HG03097 (cell line): Measurements from ENCODE around the gene AP3D1.

Experiments
- ATAC-seq: cut with Tn5 transposase; IDR thresholded peaks from one replicate; pipeline ENCODE4 v1.9.1; 2021; ENCODE audit not compliant: unreplicated experiment, low FRiP score

The AP3D1 gene

GRCh38 chr19:2184422-2184975, 33.1 kb upstream of the AP3D1 start:
- ATAC-seq = no peak

GRCh38 chr19:2181633-2181997, 30.2 kb upstream of the AP3D1 start:
- ATAC-seq = no peak

- no peak for ATAC-seq
Measured at GRCh38 chr19:2180881-2181632, 29.7 kb upstream of the AP3D1 start.

- ATAC-seq = no peak
Measured at GRCh38 chr19:2180114-2180513, 28.7 kb upstream of the AP3D1 start.

- no peak for ATAC-seq
Measured at GRCh38 chr19:2179095-2179494, 27.7 kb upstream of the AP3D1 start.

- no peak for ATAC-seq
Measured at GRCh38 chr19:2176337-2176994, 25.1 kb upstream of the AP3D1 start.

- ATAC-seq = no peak
Measured at GRCh38 chr19:2175742-2176141, 24.4 kb upstream of the AP3D1 start.

- no peak for ATAC-seq
Measured at GRCh38 chr19:2173767-2174577, 22.6 kb upstream of the AP3D1 start.

DNA sequence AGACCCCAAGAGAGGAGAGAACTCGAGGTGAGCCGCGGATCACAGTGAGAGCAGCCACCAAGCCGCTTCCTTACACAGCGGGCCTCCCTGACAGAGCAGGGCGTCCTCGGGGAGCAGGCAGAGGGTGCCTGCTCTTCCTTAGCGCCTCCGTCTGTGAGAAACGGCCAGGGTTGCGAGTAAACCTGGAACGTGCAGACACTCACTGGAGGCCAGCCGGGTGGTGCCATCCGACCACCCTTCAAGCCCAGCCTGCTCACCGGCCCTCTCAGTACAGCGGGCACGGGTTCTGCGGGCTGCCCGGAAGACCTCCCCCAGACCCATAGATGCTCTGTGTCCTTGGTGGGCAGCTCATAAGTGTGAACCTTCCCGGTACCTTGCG, 22.0 kb upstream of the AP3D1 start:
- ATAC-seq = no peak

GRCh38 chr19:2171349-2172145, 20.2 kb upstream of the AP3D1 start:
- peak; percentile 62 for ATAC-seq

- peak; percentile 1 for ATAC-seq
Measured at GRCh38 chr19:2170987-2171348, 19.6 kb upstream of the AP3D1 start.

- no peak for ATAC-seq
Measured at GRCh38 chr19:2170219-2170618, 18.9 kb upstream of the AP3D1 start.

DNA sequence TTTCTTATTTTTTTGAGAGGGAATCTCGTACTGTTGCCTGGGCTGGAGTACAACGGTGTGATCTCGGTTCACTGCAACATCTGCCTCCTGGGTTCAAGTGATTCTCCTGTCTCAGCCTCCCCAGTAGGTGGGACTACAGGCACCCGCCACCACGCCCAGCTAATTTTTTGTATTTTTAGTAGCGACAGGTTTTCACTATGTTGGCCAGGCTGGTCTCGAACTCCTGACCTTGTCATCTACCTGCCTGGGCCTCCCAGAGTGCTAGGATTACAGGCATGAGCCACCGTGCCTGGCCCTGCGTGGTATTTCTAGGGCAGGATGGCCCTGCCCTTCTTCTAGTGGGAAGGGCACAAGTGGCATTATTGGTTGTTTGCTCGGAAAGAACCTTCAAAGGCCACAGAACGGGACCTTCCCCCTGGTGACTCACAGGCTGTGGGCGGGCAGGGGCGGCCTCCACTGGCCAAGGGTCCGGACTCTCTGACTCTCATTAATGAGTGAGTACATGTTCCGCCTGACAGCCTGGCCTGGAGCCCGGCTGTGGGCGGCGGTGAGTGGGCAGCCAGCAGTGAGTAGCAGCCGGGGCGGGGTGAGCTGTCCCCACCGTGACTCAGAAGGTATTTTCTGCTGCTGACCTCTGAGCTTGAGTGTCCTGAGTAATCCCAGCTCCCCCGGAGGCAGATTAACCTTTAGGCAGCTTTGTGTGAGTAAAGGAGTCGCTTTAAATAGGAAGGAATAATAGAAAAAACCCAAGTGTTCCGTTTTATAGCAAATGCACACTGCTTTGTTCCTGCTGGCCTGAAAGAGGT, 17.5 kb upstream of the AP3D1 start:
- peak; percentile 41 for ATAC-seq

- ATAC-seq = peak; percentile 25
Measured at GRCh38 chr19:2167896-2168618, 16.7 kb upstream of the AP3D1 start.

DNA sequence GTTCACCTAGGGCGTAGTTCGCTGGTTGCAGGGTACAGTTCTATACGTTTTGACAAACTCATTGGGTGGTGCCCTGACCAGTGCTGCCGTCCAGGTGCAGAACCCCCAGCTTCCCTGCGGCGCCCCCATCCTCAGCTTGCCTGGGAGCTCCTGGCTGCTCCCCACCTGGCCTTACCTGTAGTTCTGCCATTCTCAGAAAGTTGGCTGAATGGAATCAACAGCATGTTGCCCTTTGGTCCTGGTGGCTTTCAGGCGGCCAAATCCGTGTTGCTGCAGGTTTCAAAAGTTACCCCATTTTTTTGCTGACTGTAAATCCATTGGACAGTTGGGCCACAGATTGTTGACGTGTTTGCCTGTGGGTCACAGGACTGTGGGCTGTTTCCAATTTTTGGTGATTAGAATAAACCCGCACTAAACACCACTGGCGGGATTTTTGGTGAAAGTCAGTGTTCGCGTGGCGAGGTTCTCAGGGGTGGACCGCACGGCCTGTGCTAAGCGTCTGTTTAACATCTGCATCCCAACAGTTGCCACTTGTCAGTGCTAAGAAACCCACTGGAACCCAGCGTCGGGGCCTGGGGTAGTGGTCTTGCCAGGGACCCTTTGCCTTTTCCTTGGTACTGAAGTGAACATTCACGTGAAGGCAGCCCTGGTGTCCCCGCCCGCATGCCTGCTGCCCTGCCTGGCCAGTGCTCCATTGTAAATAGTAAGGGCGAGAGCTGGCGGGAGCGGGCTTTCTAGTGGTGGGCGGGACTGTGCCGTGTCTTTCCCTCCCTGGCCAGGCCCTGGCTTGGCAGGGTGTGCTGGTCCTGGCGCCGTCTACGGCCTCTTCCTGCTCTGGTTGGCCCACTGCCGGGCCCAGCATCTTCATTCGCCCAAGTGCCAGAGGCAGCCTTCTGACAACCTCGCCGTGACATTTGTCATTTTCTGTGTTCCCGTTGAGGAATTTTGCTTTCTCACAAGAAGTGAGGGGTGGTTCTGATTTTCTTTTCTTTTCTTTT, 15.7 kb upstream of the AP3D1 start:
- no peak for ATAC-seq

DNA sequence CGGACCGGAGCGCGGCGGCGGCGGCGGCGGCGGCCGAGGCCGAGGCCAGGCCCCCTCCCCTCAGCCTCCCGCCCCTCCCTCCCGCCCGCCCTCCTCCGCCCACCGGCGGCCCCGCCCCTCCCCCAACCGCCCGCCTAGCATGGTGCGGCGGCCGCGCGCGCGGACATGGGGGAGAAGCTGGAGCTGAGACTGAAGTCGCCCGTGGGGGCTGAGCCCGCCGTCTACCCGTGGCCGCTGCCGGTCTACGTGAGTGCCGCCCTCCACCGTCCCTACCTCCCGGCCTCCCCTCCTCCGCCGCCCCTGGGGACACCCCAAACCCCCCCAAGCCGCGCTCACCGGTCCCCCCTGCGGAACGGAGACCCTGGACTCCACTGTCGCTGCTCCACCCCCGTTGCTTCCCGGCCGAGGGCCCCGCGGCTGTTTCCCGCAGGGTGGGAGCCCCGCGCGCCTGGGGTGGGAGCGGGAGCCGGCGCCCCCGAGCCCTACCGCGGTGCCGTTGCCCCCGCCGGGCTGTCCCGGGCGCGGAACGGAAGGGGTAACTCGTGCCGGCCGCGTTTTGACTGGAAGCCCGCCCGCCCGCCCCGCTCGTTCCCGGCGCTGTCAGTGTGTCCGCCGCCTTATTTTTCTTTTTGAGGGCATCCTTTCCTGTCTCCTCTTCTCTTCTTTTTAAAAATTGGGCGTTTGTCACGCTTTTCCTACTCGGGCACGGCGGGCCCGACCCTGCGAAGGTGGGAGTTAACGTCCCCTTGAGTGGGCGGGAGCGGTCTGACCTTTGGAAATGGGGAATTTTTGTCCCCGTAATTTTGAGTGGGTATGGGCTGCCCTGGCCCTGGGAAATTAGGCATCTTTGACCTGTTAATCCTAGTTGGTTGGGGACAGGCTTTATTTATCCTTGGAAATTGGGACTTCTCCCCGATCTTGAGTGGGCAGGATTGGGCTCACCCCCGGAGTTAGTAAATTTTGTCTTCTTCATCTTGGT, 12.9 kb upstream of the AP3D1 start:
- ATAC-seq = peak; percentile 17

DNA sequence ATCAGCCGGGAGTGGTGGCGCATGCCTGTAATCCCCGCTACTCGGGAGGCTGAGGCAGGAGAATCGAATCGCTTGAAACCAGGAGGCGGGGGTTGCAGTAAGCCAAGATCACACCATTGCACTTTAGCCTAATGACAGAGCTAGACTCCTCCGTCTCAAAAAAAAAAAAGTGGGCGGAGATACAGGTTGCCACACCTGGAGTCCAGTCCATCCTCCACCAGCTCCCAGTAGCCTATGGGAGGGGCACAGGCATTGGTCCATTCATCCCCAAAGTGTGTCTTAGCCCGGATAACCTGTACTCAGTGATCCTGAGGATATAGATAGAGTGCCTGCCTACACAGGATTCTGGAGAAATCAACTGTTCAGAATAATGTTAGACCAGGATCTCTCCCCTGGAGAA, 9.0 kb upstream of the AP3D1 start:
- no peak for ATAC-seq
